Measurements from ENCODE around the gene FOXS1.

Gene FOXS1

DNA sequence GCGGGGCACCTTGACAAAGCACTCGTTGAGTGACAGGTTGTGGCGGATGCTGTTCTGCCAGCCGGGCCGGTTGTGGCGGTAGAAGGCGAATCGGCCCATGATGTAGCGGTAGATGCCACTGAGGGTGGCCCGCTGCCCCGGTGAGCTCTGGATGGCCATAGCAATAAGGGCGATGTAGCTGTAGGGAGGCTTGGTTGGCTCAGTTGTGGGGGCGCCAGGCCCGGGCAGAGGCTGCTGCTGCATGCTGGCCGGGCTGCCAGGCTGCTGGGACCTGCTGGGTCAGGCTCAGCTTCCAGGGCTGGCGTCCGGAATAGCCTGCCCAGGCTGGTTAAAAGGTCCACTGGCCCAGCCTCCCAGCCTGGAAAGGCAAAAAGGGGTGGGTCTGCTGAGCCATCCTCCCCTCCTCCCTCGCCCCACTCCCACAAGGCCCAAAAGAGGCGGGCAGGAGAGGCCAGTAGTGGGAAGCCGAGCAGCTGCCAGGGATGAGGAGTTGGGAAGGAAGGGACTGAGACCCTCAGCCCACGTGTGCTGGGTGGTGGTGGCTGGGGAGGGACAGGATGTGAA is at the start of gene FOXS1:
Gene FOXS1 (minus strand): TSS at position 305 of the 564 bp plus-strand sequence. CDS start 62 bp downstream, at position 243.
- ATAC-seq (no peak), DNase-seq (no peak)

DNA sequence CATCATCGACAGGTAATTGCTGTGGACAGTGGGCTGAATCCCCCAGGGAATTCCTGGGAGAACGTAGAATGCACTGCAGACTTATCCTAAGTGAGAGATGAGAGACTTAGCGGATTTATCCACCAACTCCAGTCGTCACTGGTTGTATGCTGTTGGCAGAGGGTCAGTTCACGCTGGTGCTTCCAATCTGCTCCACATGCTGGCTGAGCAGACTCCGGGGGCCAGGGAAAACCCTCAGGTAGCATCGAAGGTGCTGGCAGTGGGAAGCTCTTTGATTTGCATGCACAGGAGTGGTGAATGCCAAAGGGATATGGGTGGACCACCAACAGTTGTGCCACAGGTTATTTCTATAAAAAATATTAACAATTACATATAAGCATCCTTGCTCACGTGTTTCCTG is 45.2 kb upstream of the FOXS1 start:
- DNase-seq (no peak), ATAC-seq (no peak)

DNA sequence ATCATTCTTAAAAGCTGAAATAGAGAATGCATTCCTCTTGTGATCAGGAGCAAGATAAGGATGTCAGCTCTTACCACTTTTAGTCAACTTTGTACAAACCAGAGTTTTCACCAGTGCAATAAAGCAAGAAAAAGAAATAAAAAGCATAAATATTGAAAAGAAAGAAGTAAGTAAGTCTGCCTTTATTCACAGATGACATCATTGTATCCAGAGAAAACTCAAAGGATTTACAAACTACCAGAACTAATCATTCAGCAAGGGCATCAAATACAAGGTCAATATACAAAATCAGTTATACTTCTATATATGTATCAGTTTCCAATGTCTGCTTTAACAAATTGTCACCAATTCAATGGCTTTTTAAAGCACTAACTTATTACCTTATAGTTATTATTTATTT is 38.4 kb upstream of the FOXS1 start:
- ATAC-seq = no peak

DNA sequence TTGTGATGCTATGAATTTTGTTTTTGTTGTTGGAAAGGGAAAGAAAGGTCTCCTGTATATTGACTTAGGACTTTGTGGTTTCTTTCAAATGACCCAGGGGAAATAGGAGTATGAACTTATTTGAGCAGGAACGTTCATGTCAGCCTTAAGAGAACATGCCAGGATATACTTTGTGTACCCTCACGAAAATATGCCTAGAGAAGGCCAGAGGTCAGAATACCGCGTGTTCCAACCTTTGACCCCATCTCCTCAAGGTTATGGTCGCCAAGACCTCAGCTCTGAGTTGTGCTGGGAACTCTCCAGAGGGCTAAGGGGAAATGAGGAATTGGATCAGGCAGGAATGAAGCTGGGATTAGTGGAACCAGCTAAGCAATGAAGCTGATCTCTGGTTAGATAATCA is 36.5 kb upstream of the FOXS1 start:
- no peak for ATAC-seq

More for the DNA sequence above, 38.4 kb upstream of the FOXS1 start:
- DNase-seq = no peak

DNA sequence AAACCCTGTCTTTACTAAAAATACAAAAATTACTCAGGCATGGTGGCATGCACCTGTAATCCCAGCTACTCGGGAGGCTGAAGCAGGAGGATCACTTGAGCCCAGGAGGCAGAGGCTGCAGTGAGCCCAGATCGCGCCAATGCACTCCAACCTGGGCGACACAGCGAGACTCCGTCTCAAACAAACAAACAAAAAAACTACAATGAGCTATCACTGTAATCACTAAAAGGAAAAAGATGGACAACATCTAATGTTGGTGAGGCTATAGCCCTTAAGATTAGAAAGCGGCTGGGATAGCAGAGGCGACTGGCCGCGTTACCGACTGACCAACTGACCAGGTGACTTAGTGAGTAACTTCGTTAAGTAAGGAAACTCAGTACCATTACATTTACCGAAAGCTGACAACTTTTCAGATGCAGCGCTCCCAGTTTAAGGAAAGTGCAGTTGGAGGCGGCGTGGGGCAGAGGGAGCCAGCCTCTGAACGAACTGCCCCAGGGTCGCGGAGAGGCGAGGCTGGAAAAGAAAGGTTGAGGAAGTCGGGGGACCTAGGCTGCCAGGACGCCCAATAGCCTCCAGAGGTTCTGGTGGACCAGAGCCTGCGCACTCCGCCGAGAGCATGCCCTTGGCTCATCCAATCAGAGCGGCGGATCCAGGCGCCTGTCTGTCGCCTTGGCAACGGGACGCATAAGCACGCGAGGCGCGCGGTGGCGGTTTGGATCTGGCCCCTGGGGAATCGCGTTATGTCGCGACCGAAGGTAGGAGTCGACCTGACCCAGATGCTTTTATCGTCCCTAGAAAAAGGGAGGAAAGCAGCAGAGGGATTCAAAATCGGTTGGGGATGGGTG is 34.0 kb upstream of the FOXS1 start:
- peak; percentile 84 for DNase-seq
- peak; percentile 96 for ATAC-seq

More for the DNA sequence above, 36.5 kb upstream of the FOXS1 start:
- no peak for DNase-seq

DNA sequence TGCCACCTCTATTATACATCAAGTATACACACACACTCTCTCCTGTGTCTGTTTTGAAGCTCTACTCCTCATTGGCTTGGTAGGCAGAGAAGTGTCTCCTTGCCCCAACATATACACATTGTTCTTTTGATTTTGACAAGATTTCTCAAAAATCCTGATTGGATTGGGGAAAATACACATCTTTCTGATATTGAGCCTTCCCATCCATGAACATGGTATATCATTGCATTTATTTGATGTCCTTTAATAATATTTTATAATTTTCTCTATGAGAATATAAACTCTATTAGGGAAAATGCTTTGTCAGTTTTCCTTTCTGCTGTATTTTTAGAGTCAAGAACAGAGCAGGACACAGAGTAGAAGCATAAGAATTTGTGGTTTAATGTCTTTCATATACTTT is 32.3 kb upstream of the FOXS1 start:
- no peak for ATAC-seq
- DNase-seq = no peak

DNA sequence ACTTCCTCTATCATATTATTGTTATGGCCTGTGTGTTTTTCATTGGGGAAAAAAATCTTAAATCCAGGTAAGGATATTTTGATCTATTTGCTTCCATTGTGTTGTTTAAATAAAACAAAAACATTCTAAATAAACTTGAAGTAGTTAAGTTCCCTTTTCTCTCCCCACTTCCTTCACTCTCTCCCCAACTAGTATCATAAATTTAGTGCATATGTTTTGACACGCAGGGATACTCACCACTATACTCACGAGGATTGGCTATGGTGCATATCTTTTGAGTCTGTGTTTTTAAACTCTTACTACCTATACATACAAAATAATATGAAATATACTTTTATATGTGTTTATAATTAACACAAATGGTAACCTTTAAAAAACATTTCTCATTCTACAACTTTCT is 30.3 kb upstream of the FOXS1 start:
- ATAC-seq (no peak), DNase-seq (no peak)

DNA sequence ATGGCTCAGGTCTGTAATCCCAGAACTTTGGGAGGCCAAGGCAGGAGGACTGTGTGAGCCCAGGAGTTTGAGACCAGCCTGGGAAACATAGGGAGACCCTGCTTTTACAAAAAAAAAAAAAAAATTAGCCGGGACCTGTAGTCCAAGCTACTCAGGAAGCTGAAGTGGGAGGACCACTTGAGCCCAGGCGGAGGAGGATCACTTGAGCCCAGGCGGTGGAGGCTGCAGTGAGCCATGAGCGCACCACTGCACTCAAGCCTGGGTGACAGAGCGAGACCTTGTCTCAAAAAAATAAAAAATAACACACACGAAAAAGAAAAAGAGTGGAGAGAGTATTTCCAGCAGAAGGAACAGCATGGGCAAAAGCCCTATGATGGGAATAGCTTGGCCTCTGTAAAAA is 27.0 kb upstream of the FOXS1 start:
- ATAC-seq (no peak), DNase-seq (no peak)

DNA sequence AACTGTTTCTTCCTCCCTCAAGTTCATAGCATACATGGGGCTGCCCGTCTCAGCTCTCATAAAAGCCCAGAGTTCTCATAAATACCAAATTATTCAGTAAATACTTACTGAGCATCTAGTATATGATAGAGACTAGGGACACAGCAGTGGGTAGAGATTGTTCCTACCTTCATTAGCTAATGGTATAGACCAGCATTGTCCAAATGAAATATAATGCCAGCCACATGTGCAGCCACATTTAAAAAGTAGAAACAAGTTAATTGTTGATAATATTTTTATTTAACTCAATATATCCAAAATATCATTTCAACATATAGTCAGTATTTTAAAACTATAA is 26.2 kb upstream of the FOXS1 start:
- DNase-seq (no peak), ATAC-seq (no peak)

DNA sequence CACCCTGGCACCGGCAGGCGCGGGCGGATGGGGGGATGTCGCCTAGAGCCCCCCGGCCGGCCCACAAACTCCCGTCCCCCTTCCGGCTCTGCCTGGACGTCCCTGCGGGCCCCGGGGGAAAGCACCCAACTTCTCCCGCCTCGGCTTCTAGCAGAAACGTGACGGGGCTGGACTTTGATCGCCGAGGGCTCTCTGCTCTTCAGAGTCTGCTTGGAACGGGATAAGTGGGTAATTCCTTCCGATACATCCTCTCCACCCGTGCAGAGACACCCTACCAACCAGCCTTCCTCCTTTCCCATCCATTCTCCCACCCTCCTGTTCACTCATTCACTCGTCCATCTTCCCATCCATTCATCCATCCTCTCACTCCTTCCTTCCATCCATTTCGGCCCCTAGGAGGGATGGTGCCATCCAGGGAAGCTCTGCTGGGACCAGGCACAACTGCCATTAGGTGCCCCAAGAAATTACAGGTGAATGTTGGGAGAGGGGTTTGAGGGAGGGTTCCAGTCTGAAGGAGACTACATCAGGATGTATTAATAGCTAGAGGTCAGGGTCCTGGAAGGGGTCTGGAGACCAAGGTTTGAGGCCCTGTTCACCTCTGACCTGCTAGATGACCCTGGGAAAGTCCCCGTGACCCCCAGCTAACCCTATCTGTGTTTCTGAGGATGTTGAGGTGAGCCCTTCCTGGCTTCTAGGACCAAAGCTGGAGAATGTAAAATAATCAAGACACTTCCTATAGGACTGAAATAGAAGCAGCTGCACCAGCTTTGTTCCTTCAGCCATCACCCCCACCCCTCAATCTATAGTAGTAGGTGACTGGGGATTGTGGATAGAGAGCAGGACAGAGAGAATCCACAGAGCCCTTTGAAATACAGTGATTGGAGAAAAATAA is 25.6 kb upstream of the FOXS1 start:
- ATAC-seq (no peak), DNase-seq (no peak)

DNA sequence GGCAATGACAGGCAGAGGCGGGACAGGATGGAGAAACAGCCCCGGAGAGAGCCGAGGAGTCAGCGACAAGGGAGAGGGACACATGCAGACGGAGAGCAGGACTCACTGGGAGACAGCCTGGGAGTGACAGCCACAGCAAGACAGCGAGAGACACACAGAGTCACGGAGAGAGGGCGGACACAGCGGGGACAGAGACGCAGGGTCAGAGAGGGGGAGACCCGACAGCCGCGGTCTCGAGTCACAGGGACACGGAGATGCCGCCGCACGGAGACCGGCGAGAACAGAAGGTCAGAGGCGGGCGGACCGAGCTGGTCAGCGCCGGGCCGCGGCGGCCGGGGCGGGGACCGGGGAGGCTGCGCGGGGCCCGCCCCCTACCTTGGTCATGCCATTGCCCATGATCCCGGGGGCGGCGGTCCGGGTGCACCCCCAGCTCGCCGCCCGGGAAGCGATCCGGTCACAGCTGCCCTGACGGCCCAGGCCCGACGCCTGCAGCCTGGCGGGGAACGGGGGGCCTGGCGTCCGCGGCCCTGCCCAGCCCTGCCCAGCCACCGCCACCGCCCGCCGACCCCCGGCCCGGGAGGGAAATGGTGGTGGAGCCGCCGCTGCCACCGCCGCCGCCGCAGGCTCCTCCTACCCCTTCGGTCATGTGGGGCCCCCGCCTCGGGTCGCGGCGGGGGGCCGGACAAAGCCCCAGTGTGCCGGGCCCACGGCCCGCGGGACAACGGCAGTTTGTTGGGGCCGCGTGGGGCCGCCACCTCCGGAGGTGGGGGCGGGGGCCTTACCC is 24.7 kb upstream of the FOXS1 start, which contains the start of the genes DUSP15 and TTLL9:
Gene DUSP15 (minus strand): TSS at position 586 of the 784 bp plus-strand sequence. CDS start 190 bp downstream, at position 396.
Gene TTLL9 (plus strand): TSS at position 693 of the 784 bp plus-strand sequence. CDS start 493 bp downstream, outside the sequence.
- ATAC-seq = no peak
- peak; percentile 14 for DNase-seq

DNA sequence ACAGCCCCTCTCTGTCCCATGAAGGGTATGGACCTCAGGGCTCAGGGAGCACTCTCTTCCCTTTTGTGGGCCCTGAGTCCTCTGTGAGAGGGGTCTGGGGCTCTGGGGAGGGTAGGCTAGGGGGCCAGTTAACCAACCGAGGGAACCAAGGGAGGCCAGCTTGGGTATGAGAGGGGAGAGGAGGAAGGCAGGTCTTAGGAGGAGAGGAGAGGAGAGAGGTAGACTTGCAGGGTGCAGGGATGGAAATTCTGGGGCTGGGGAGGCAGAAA is 24.2 kb upstream of the FOXS1 start:
- DNase-seq = no peak
- ATAC-seq = no peak

DNA sequence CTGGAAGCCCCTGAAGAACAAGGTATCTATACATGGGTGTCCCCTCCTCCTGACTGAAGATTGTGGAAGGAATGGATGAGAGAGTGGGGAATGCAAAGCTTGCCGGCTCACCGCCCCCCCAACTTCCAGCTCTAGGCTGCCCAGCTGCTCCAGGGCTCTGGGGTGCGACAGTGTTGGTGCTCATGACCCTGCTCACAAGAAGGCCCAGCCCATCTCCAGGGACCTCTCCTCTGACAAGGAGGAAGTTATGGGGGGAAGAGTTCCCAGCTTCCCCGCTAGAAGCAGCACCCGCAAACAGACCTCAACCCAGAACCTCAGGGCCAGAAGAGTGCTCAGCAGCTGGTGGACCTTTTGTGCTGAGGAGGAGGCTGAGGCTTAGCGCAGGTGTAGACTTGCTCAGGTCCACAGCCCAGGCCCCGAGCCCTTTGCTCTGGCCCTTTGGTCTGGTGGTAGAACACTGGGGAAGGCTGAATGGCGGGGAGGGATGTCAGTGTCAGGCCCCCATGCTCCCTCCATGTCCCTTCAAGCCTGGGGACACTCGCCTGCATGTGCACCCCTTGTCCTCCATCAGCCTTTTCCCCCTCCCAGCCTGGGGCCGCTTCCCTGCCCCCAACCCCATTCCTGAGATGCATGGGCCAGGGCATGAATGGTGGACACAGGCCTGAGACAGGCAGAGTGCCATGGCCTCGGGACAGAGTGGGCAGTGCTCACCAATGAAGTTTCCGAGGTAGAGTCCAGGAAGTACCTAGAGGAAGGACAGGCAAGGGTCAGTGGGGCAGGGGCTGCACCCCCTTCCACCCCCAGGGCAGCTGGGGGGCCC is 23.7 kb upstream of the FOXS1 start:
- DNase-seq (no peak), ATAC-seq (no peak)

DNA sequence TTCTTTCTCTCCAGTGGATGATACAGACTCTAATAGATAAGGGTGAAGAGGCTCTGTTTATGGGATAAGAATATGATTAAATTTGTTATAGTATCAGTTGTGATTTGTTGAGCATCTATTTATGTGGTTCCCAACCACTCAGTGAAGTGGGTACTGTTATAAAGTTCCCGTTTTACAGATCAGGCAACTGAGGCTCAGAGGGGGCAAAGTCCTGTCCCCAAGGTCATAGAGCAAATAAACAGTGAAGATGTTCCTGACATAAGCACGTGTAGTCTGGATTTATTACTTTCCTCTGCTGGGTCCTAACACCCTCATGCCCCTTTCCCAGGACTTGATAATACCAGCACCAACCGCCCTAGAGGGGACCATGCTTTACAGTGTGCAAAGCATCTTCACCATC is 20.8 kb upstream of the FOXS1 start:
- no peak for DNase-seq
- ATAC-seq = no peak

DNA sequence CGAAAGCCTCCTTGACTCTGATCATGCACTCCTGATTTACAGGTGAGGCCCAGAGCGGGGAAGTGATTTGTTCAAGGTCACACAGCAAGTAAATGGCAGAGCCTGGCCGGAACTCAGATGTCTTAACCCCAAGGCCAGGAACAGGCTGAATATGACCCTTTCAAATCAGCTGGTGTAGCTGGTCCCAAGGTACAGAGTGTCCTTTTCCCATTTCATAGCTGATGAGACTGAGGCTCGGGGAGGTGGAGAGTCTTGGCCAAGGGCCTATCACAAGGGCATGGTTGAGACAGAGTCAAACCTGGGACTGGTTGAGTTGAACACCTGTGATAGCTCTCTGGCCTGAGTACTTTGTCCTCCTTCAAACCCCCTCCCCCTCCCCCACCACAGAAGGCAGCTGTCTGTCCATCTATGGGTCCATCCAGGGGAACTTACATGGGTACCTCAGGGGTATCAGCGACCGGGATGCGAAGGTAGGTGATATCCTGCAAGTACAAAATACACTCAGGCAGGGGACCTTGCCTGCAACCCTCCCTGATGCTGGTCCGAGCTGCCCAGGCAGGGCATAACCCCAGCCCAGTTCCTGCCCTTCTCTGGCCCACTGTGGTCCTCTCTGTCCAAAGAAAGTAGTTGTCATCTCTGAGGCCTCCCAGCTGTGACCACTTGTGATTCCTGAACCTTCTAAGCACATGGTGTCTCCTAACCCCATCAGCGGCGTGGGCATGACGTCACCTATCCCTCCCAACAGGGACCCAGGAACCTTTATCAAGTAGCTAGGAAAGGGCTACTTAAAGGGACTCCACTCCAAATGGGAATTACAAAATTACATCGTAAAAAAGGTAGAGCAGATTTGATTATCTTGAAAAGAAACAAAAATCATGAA is 19.4 kb upstream of the FOXS1 start:
- no peak for DNase-seq

DNA sequence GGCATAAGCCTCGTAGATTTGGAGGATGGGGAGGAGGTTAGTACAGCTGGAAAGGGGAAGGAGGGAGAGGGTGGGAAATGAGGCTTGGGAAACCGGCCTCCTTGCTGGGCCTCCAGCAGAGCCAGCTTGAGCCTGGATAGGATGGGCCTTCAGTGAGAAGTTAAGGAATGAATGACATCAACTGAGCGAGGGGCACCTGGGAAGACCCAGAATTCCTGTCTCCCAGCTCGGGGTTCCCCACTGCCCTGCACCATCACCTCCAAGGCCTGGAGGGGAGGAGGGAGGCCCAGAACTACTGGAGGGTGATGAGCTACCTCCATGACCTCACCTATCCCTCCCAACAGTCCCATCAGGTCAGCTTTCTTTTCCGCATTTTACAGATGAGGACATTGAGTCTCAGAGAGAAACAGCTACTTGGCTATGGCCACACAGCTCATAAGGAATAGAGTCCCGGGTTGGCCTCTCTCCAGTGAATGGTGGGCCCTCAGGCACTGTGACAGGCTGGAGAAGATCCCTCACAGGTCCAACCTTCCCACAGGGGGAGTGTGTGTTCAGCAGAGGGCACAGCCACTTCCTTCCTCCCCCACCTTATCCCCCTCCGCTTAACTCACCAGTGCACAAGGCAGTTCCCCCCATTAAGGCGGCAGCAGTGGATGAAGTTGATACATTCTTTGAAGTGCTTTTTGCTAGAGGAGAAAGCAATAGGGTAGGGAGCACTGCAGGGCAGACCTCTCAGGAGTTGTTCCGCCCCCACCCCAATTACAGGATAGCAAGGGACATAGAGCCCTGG is 18.1 kb upstream of the FOXS1 start:
- no peak for ATAC-seq
- no peak for DNase-seq

More for the DNA sequence above, 19.4 kb upstream of the FOXS1 start:
- ATAC-seq = no peak

DNA sequence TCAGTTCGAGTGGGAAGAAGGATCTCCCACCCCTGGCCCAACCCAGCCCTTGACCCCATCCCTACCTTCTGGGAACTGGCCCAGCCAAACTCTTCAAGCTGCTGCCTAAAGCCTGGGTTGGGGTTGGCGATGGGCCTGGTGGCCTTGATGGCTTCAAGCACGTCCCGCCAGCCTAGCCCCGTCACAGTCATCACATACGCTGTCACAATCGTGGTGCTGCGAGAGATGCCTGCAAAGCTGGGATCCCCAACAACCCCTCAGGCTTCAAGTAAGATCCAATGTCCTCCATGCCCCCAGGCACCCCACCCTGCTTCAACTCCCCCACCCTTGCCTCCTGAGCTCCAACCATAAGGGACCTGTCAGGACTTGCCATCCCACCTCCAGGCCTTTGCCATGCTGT is 17.1 kb upstream of the FOXS1 start:
- DNase-seq (no peak), ATAC-seq (no peak)

DNA sequence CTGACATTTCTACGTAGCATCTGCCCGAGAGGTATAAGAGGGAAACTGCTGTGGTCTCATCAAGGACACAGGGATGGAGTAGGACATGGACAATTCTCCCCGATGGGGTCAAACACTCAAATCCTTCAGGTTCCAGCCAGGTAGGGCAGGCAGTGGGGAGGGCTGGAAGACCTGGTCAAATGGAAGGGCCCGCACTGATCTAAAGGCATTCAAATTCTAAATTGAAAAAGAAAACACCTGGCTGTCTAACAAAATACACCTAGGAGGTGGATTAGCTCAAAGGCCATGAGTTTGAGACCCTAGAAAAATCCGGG is 16.7 kb upstream of the FOXS1 start:
- ATAC-seq = no peak

DNA sequence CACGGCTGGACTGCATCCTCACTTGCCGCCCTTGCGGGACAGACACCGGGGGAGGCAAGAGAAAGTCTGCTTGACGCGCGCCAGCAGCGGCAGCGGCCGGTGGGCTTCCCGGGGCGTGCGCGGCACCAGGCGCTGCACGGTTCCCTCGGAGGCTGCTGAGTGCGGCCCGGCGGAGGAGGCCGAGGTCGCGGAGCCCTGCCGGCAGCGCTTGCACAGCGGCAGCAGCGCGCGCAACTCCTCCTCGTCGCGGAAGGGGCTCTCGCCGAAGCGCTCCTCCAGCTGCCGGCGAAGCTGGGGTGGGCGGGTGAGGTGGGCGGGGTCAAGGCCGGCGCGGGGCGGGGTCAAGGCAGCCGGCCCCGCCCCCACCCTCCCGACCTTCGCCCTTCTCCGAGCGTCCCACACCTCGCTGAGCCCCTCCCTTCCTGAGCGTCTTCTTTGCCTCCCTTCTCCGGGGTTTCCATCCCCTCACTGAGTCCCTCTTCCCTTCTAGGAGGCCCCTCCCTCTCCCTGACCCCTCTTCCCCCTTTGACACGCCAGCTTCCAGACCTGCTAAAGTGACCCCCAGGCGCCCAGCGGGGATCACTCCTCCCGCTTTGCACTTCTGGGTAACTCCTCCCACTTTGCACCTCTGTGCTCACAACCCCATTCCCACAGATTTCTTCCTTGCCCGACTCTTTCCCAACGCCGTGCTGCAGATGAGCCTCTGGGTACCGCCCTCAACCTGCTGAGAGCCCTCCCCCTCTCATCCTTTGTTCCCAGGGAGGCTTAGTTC is 16.2 kb upstream of the FOXS1 start:
- DNase-seq (peak; percentile 75), ATAC-seq (peak; percentile 87)

More for the DNA sequence above, 16.7 kb upstream of the FOXS1 start:
- DNase-seq = no peak

Measured in stimulated activated naive CD8-positive, alpha-beta T cell treated with anti-CD3 and anti-CD28 coated beads, Interleukin-15, Interleukin-2, amounts not matched to agents 100 U/mL and 50 U/mL, for 24 hours (primary cell).